ENCODE data around the gene VPS18.

The VPS18 gene

DNA sequence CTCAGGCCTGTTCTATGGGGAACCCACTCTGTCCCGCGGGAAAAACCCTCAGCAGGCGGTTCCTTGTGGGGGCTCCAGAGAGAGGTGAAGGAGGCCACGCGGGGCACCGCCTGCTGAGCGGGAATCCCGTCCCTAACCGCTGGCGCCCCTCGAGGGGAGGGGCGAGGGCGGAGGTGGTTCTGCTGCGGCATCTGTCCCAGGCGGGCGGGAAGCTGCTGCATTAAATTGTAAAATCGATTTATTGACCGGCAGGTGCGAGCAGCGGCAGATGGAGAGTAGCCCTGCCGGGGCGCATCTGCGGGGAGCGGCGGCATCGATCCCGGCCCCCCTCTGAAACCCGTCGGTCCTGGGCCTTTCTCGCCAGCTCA lies 31.2 kb downstream of the VPS18 start:
- DNase-seq: no peak

GRCh38 chr15:40925863-40926658 lies 31.8 kb downstream of the VPS18 start:
- DNase-seq: no peak

DNA sequence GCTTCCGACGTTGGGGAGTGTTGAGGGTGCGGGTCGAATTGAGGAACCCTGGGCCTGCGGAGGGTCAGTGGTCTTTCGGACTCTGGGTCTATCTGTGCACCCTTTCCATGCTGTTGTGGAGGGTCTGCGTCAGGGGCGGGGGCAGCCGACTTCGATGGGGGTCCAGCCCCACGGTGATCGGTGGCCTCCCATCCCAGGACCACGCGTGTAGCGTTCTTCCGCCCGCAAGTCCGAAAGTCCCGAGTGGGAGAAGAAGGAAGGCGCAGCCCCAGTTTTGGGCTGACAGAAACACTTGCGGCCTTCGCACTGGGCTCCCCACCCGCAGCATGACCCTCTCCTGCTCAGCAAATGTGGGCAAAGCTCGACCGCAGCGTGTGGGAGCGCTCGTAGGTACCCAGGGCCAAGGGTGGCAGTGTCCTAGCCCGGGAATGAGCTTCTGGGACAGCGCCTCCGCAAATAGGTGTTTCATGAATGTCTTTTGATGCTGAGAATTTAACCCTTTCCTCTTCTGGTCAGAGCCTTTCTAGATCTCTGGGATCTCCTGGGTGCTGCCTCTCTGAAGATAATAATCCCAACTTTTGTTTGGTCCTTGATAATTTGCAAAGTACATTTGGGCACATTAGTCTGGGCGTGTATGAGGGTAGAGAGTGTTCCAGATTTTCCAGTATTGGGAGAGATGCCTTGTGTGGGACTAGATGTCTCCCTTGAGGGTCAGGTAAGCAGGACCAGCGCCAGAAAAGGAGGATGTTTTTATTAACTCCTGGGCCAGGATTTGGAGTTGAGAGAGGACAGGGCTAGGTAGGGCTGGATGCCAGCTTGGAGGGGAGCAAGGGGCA lies 32.6 kb downstream of the VPS18 start:
- DNase-seq: no peak

- no peak for DNase-seq
These were observed 33.2 kb downstream of the VPS18 start for GRCh38 chr15:40927495-40927872.

DNA sequence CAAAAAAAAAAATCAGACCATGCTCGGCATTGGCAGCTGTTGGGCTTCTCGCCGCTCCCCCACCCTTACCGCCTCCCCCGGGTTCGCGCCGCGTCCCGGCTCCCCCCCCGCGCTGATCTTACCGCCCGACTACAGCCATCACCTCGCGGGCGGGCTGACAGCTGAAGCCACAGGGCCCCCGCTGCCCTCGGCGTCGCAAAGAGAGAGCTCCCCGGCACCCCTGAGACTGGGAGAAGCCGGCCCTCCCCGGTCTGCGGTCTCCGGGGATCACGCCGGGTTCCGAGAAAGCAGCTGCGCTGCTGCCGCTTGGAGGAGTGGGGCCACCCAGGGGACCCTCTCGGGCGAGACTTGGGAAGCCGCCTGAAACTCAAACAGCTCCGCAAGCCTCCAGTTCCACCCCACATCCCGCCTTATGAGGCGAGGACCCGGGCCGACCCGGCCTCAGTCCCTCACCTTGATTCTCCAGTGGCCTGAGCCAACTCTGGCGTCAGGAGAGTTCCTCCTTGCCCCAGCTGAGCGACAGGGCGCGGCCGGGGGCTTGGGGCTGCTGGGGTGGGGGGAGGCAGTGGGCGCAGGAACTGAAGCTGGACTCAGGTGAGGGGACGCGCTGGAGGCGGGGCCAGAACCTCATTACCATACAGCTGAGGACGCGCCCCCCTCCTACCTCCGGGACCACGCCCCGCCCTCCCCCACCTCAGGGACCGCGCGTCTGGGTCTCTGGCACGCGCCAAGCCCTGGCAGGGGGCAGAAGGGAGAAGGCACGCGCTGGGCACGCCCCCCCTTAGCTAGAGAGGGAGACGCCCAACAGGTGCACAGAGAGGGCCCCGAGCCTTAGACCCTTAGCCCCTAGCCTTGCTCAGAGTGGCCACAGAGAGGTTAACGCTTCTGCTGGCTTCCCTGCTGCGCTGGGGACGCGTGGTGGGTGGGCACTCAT lies 33.9 kb downstream of the VPS18 start:
- DNase-seq: no peak

DNA sequence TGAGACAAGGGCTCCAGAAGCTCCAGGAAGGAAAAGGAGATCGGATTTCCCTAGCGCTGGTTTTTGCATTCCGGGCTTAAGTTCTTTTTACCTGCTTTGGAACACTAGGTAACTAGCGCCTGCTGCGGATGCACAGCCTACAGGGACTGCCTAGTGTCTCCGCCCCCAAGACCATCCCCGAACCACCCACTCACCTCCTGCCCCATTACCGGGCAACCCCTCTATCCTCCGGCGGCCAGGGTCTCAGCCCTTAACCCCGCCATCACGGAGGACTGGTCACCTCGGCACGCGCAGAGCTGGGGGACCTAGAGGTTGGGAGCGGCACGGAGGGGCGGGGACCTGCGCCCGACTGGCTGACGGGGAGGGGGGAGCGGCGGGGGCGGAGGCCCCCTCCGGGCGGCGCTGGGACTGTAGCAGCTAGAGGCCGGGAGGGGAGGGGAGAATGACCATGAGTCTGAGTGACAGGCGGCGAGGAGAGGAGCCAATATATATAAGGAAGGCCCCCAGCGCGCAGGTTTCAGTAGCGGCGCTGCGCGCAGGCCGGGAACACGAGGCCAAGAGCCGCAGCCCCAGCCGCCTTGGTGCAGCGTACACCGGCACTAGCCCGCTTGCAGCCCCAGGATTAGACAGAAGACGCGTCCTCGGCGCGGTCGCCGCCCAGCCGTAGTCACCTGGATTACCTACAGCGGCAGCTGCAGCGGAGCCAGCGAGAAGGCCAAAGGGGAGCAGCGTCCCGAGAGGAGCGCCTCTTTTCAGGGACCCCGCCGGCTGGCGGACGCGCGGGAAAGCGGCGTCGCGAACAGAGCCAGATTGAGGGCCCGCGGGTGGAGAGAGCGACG lies 34.8 kb downstream of the VPS18 start, which contains the start of gene DLL4:
Gene DLL4, plus strand, starts transcription at position 520 of the 839 bp plus-strand sequence. CDS start 329 bp downstream, outside the sequence.
- no peak for DNase-seq

GRCh38 chr15:40929660-40930429 lies 35.6 kb downstream of the VPS18 start:
- DNase-seq: no peak

DNA sequence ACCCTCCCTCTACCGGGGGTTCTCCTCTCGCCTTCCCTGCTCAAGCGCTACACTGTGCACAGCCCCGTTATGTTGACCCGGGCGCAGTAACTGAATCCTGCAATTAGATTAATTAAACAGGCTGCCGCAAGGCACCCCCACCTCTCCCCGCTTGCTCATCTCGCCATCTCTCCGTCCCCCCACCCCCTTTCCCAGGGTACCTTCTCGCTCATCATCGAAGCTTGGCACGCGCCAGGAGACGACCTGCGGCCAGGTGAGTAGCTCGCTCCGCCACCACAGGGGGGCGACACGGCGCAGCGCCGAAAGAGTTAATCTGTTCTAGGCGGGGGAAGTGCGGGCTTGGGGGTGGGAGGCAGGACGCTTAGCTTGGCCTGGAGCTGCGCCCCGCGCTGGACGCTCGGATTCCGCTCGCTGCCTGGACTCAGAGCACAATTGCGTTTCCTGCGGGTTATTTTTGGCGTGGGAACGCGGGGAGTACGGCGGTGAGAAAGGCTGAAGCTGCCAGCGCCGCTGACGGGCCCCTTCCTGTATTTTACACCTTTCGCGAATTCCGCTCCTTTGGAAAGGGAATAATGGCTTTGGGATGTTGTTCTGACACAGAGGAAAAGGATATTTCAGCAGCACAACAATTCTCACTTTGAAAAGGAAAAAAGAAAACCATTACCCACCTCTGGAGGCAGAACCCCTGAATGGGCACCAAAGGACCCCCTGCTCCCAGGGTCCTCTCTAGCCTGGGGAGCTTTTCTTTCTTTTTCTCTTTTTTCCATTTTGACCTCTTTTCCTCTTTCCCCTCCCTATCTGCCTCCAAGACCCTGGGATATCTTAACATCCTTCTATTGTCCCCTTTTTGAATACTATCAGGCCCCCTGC lies 36.4 kb downstream of the VPS18 start:
- DNase-seq: peak; percentile 51 to 54

DNA sequence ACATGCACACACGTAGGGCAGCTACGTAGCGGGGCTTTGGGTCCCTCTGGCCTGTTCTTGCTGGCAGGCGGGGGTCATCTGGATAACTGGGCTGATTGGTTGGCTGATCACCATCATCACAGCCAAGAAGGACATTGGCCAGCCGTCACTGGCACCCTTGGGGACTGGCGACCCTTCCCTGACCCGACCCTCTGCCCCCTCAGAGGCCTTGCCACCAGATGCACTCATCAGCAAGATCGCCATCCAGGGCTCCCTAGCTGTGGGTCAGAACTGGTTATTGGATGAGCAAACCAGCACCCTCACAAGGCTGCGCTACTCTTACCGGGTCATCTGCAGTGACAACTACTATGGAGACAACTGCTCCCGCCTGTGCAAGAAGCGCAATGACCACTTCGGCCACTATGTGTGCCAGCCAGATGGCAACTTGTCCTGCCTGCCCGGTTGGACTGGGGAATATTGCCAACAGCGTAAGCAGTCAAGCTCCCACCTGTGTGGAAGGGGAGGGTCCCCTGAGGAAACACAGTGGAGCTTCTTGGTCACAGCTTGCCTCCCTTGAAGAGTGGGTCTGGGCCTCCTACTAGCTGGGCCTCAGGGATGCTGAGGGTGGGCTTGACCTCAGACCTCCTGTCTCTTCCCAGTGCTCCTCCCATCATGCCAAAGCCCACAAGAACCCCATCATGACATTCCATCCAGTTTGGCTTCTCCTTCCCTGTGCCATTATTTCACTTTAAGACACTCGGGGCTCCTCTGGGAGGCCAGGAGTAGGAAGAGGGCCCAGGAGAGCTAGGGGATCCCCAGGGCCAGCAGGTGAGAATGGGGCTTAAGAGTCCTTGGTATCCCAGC lies 37.3 kb downstream of the VPS18 start:
- DNase-seq: no peak

DNA sequence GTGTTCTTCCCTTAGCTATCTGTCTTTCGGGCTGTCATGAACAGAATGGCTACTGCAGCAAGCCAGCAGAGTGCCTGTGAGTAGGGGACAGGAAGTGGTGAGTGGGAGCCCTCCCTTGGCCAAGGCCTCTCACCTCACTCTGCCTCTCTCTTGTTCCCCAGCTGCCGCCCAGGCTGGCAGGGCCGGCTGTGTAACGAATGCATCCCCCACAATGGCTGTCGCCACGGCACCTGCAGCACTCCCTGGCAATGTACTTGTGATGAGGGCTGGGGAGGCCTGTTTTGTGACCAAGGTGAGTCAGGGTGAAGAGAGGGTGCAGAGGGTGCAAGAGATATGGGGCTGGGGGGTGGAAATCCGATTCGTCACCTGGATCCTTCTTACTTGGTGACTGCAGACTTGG lies 37.9 kb downstream of the VPS18 start:
- DNase-seq: no peak

- no peak for DNase-seq
These were observed 38.6 kb downstream of the VPS18 start for GRCh38 chr15:40932649-40933516.

DNA sequence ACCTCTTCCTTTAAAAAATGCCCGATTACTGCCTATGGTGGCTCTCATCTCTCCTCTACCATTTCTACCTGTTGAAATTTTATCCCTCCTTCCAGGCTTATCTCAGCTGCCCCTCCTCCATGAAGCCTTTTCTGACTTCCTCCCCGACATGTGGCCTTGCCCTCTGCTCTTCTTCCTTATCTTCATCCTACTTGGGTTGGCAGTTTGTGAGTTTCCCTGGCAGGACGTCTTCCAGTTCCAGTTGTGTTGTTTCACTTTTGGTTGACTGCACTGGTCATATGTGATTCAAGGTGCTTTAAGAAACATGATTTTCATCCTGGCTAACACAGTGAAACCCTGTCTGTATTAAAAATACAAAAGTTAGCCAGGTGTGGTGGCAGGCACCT lies 39.3 kb downstream of the VPS18 start:
- DNase-seq: no peak

GRCh38 chr15:40934457-40934856 lies 40.2 kb downstream of the VPS18 start:
- DNase-seq: no peak

DNA sequence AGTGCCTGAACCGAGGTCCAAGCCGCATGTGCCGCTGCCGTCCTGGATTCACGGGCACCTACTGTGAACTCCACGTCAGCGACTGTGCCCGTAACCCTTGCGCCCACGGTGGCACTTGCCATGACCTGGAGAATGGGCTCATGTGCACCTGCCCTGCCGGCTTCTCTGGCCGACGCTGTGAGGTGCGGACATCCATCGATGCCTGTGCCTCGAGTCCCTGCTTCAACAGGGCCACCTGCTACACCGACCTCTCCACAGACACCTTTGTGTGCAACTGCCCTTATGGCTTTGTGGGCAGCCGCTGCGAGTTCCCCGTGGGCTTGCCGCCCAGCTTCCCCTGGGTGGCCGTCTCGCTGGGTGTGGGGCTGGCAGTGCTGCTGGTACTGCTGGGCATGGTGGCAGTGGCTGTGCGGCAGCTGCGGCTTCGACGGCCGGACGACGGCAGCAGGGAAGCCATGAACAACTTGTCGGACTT lies 42.0 kb downstream of the VPS18 start:
- no peak for DNase-seq

DNA sequence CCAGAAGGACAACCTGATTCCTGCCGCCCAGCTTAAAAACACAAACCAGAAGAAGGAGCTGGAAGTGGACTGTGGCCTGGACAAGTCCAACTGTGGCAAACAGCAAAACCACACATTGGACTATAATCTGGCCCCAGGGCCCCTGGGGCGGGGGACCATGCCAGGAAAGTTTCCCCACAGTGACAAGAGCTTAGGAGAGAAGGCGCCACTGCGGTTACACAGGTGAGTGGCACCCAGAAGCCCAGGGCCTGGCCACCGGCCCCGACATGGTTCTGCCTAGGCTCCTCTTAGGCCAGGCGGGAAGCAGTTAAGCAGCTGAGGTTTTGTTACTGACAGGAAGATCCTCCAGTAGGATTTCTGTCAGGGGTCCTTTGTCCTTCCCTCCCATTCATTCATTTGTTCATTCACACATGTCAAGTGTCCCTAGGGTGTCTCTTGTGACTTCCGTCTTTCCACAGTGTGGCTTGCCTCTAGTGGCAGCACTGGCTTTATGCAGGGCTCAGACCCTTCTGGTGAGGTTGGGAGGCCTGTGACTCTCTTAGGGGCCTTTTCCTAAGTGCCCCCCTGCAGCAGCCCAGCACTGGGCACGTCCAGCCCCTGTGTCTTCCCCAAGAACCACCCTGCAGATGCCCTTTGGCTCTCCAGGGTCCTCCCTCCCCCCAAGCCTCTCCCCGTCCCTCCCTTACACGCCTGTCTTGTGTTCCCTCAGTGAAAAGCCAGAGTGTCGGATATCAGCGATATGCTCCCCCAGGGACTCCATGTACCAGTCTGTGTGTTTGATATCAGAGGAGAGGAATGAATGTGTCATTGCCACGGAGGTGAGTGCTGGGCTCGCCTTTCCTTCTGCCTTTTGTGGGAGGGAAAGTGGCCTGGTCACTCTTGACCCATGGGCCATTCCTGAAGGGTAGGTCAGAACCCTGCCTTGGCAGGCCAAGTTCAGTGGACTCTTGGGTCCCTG lies 42.7 kb downstream of the VPS18 start:
- no peak for DNase-seq

GRCh38 chr15:40937762-40938535 lies 43.7 kb downstream of the VPS18 start:
- no peak for DNase-seq
